ENCODE data around the gene UBA1.

DNA sequence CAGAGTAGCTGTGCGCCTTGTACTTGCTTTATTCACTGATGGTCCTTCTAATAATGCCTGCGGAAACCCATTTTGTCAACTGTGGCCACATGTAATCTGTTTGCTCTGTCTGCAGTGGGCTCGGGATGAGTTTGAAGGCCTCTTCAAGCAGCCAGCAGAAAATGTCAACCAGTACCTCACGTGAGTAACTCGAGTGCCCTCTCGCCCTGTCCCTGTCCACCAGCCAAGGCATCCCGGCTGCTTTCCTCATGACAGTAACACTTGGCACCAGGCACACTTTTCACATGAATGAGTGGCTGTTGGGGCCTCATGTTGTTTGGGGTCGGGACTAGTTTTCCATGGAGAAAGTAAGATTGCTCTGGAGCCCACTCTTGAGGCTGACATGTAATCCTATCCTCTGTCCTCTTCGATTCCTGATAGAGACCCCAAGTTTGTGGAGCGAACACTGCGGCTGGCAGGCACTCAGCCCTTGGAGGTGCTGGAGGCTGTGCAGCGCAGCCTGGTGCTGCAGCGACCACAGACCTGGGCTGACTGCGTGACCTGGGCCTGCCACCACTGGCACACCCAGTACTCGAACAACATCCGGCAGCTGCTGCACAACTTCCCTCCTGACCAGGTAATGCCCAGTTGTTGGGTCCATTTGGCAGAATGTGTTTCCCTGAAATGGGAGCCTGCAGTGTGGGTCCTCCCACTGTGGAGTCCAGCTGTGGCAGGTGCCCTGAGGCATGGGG, 16.0 kb downstream of the UBA1 start:
- TF ChIP-seq CTCF (IDR thresholded peaks at IDR 0.05) (no peak), EP300 (IDR thresholded peaks at IDR 0.05) (no peak), POLR2A (IDR thresholded peaks at IDR 0.05; ENCODE audit: low read depth) (no peak), POLR2AphosphoS5 (IDR thresholded peaks at IDR 0.05) (no peak)

All from esophagus muscularis mucosa (tissue), 4 donors.